Activated gamma-delta T cell (primary cell): ENCODE data around the gene NTM.

Experiments
- DNase-seq: peaks from one replicate; lab custom pipeline; 2025; lab: John Stamatoyannopoulos, UW

Gene NTM

GRCh38 chr11:131499199-131499598, 128.8 kb downstream of the NTM start:
- DNase-seq: no peak

DNA sequence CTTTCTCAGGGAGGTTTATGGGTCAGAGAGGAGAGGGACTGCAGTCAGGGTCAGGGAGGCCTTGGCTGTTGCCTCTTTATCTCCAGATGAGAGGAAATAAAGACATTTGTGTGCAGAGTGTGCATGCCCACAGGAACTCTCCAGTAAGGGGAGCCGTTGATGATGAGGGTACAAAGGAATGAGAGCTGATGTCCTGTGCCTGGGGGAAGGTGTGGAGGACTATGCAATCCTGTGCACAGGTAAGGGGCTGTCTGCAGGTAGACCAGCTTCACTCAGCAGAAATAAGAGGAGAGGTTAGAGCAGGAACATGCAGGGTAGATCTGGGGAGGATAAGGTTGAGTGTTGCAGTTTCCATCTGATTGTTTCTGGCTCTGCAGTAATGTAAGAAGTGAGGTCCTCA, 132.6 kb downstream of the NTM start:
- DNase-seq: no peak

GRCh38 chr11:131504199-131504949, 134.0 kb downstream of the NTM start:
- no peak for DNase-seq

- no peak for DNase-seq
These were observed 135.9 kb downstream of the NTM start for GRCh38 chr11:131506348-131506747.

DNA sequence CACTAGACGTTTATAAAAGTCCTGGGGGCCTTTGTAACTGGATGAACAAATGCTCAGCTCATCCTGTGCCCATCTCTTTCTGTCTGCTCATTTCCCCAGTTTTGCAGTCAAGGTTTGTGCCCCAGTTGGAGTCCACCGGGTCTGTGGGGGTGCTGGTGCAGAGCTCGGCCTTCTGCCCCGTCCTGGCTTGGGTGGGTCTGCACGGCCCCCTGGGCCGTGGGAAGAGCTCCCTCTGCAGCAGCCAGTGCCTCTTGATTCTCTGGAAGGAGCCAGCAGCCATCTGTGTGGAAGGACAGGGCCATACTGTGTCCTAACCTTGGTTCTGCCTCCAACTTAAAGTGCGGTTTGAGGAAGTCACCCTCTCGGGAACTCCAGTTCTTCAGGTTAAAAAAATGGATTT, 140.2 kb downstream of the NTM start:
- no peak for DNase-seq

DNA sequence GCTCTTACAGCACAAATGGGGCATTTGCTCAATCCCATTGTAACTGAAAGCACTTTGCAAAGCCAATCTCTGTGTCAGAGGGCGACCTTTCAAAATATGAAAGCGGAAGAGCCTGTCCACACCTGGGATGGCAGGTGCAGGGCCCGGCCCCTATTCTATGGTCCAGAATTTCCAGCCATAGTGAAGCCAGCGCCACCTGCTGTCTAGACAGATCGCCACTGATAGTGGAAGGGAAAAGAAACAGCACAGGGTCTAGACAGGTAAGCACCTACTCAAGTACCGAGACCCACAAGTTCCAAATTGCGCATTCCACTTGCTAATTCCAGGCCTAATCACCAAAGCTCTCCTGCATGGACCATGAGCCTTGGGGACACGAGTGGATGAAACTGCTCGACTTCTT, 141.4 kb downstream of the NTM start:
- no peak for DNase-seq

- no peak for DNase-seq
These were observed 141.8 kb downstream of the NTM start for GRCh38 chr11:131512228-131512627.

- no peak for DNase-seq
These were observed 143.6 kb downstream of the NTM start for GRCh38 chr11:131514062-131514461.

DNA sequence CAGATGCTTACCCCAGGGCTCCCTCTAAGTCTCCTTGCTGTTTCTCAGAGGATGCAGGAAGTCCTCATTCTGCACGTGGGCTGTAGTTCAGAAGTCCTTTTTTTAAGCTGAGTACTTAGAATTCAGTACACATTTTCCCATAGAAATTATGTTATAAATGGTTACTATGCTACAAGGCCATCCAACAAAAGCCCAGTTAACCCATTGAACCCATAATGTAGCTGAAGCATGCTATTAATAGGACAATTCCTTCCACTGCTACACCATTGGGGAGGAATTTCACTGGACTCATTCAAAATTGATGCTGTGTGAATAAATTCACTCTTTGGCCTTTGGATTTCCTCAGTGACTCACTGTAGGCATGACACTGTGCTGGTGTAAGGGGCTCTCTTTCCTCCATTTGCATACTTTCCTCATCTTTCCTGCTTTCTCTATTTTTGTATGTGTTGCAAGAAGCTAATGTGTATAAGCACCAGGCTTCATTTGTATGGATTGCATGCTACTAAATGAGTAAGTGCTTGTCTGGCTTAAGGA, 148.0 kb downstream of the NTM start:
- DNase-seq: no peak

GRCh38 chr11:131522851-131523250, 152.4 kb downstream of the NTM start:
- DNase-seq: no peak

DNA sequence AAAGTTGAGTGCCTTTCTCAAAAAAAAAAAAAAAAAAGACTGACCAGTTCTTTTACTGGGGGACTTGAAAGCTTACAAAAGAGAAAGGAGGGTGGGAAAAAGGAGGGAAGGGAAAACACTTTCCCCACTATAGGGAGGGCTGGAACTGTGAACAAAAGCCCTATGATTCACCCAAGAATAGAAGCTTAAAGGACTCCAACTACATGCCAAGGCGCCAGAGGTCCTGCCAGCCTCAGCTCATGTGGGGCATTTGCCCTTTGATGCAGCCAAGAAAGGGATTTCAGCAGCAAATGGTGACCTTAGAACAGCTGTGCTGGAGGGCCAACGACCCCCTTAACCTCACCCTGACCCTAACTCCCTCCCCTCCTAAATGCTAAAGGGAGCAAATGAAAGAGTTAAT, 160.0 kb downstream of the NTM start:
- no peak for DNase-seq

GRCh38 chr11:131533149-131533548, 162.7 kb downstream of the NTM start:
- DNase-seq: no peak

GRCh38 chr11:131533998-131534397, 163.6 kb downstream of the NTM start:
- no peak for DNase-seq

DNA sequence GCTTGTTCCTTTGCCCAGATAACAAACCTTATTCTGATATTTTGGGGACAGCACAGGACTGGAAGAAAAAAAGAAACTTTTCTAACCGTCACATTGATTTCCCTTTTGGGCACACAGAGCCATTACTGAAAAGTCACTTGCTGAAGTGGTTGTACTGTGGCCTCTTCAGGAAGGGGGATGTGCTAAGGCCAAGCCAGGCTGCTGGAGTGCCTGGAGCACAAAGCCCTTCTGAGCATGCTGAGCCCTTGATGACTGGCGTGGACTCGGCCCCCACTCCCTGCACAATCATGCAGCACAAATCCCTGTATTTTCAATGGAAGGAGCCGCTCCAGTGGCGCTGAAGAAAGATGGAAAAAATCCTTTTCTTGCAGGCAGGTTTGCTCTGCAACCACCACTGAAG, 164.2 kb downstream of the NTM start:
- no peak for DNase-seq

DNA sequence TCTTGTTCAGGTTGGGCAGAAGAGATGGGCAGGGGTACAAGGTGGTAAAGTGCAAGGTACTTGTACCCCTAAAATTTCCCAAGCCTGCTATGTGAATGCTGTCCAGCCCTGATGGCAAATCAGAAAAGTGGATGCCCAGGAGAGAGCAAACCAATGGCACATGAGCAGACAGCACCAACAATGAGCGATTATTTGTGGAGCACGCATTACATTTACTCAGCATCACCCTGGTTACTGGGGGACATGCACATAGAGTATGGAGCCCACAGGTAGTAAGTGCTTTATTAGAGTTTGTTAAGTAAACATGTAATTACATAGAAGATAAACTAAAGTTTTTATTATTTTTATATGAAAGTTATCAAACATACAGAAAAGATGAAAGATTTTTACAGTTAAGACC, 165.7 kb downstream of the NTM start:
- no peak for DNase-seq

GRCh38 chr11:131537196-131537595, 166.8 kb downstream of the NTM start:
- DNase-seq: no peak

- no peak for DNase-seq
These were observed 167.3 kb downstream of the NTM start for GRCh38 chr11:131537748-131538147.

GRCh38 chr11:131538322-131538721, 167.9 kb downstream of the NTM start:
- DNase-seq: no peak

- DNase-seq: no peak
These were observed 170.3 kb downstream of the NTM start for GRCh38 chr11:131540676-131541075.

DNA sequence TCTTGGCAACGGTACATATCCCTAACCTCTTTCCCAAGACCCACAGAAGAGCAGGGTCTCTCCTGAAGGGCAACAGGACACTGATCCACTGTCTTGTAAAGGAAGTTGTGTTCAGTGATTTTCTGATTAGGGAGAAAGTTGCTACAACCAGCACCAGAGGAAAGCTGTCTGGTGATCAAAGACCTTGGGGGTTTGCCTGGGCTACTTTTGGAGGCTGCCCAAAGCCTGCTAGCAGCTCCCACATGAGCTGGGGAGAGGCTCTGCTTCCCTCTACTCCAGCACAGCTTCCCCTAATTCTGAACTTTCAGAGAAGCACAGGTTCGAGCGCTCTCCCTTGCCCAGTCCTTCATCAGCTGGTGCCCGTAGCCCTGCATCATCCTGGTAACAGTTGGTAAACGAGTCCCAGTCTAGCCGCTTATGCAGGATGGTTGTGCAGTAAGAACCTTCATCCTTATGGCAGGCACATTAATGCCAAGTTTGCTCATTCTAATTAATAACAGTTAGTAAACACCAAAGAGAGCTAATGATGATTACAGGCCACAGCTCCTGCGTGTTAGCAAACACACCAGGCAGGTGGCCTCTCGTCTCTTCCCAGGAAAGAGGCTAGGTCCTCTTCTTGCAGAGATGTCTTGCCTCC, 173.1 kb downstream of the NTM start:
- no peak for DNase-seq

GRCh38 chr11:131544591-131544990, 174.2 kb downstream of the NTM start:
- DNase-seq: no peak

DNA sequence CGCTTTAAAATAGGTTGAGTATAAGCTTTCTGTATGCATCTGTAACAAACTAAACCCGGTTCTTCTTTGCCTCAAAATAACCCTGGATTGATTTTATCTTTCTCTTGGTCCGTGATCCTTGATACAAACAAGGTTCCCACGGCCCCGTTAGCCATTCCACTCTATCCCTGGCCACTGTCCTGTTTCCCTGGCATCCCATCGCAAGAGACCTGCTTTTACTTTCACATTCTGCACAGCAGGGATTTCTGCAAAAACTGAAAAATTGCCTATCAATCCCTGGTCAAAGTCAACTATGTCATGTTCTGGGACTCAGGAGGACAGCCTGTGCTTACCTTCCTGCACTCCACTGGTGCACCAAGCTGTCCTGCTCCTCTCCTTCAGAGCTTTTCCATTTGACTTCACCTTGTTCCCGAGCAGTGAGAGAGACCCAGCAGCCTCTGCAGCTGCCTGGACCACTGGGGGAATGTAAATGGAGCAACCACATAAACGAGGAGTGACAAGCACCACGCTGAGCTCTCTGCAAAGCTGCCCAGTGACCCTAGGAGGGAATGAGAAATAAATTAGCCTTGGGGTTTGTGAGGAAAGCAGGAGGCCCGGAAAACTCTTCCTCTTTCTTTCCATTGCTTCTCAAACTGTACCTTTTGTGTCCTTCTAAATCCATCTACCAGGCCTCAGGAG, 175.9 kb downstream of the NTM start:
- no peak for DNase-seq

DNA sequence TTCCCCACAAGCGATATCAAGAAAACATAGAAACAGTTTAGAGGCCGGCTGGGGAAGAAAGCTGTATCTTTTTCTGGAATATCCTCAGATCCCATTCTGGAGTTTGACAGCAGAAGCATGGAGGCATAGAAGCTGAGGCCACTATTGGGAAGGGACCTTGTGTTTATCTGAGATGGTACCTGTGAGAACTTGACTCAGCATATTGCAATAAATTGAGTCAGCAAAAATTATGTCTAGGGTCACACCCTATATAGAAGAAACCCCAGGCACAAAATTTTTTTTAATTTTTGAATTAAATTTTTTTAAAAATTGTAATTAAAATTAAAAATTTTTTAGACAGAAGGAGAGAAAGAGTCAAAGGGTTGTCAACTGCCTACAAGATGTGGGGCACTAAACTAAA, 178.7 kb downstream of the NTM start:
- DNase-seq: no peak
